Pons (tissue), 1 donor: Measurements from ENCODE around the gene CRY2.
A peak's percentile ranks its signal among the peaks of the same experiment; 100 is the strongest.
"Not testable (repeated sequence)": the region's sequence is repeated elsewhere in the genome, so short reads cannot be mapped to it uniquely, and the experiment has no call there.

Experiments
- DNase-seq: peaks from one replicate; pipeline ENCODE4 v3.0.0-alpha.2; 2016; ENCODE audit warnings: low spot score

The CRY2 gene

DNA sequence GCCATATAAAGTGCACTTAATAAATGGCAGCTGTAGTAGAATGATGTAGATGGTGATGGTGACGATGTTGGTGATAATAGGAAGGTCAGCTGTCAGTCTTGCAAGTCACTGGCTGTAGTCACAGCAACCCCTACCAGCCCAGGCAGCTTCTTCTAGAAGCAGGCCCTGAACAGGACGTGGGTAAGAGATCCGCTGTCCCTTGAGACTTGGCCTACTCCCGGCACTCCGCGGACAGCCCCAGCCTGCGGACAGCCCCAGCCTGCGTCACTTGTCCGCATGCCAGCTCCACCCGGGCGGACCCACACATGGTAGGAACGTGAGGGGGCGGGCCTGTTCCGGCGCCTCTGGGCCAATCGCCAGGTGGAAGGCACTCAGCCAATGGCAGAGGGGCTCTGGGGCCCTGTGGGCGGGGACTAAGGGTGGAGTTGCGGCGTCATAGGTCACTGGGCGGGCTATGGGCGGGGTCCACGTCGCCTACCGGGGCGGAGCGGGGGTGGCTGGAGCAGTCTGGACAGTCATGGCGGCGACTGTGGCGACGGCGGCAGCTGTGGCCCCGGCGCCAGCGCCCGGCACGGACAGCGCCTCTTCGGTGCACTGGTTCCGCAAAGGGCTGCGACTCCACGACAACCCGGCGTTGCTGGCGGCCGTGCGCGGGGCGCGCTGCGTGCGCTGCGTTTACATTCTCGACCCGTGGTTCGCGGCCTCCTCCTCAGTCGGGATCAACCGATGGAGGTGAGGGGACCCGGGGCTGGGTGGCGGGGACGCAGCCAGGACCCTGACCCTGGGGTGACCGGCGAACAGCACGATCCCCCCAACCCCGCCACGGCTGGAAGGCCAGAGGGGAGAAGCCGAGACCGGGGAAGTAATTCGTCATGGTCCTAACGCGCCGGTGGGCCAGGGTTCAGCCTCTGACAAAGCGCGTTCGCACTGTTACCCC is at the start of gene CRY2:
Gene CRY2 (plus strand): TSS at position 502 of the 937 bp plus-strand sequence. CDS start 16 bp downstream, at position 518.
- DNase-seq: peak; percentile 97

DNA sequence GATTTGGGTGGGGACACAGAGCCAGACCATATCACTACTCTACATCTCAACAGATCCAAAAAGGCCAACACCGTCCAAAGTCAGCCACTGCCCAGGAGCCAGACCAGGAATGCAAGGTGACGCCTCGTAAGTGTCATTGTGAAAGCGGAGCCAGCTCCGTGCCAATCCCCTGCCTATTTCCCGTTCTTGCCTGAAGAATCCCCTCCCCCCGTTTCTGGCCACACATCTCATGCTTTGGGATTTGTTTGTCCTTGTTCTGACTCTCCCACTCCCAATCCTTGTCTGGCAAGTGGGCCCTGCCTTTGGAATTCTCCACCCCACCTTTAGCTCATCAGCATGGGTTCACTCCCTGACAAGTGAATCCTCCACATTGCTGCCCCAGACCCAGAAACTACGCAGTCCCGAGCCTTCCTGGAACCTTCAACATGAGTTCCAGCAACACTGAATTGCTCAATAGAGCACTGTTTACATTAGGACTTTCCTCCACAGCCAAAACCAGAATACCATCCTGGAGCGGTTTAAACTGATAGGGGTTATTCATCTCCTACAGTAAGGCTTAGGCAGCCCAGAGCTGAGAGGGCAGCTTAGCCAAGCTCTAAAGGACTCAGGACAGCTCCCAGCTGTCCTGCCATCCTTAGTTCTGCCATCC is 48.4 kb upstream of the CRY2 start:
- DNase-seq: no peak

DNA sequence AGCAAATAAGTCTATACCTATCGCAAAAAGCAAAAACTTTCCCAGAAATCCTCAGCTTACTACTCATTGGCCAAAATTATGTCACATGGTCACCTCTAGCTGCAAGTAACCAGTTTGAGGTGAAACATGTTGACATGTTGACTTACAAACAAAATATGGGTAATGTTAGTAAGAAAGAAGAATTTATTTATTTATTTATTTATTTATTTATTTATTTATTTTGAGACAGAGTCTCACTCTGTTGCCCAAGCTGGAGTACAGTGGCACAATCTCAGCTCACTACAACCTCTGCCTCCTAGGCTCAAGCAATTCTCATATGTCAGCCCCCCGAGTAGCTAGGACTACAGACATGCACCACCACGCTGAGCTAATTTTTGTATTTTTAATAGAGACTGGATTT is 47.7 kb upstream of the CRY2 start:
- no peak for DNase-seq

DNA sequence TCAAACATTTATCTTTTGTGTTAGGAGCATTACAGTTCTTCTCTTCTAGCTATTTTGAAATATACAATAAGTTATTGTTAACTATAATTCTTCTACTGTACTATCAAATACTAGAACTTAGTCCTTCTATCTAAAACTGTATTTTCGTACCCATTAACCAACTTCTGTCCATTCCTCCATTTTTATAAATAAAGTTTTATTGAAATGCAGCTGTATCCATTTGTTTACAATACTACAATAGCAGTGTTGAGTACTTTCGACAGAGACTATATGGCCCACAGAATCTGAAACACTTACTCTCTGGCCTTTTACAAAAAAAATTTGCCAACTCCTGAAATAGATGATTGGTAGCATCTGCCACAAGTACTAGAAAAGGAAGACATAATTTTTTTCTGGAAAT is 47.0 kb upstream of the CRY2 start:
- DNase-seq: no peak

DNA sequence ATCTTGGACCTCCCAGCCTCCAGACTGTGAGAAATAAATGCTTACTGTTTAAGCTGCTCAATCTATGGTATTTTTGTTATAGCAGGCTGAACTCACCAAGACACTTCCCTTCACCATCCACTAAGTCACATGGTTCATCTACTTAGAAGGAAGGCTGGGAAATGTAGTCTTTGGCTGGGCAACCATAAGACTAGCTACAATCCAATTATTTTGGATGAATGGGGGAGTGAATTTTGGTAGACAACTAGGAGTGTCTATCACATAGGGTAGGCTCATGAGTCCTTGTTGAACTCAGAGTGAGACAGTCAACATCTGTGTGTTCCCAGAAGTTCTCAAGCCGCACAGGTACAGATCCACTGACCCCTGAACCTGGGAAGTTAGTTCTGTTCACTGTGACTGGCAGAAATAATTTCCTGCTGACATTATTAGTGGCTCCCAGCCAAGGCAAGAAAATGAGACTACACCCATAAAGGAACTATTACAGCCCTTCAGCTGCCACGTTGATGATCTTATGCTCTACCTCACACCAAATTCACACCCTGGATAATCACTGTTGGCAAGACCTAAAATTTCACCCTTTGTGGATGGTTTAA is 45.5 kb upstream of the CRY2 start:
- DNase-seq: no peak

DNA sequence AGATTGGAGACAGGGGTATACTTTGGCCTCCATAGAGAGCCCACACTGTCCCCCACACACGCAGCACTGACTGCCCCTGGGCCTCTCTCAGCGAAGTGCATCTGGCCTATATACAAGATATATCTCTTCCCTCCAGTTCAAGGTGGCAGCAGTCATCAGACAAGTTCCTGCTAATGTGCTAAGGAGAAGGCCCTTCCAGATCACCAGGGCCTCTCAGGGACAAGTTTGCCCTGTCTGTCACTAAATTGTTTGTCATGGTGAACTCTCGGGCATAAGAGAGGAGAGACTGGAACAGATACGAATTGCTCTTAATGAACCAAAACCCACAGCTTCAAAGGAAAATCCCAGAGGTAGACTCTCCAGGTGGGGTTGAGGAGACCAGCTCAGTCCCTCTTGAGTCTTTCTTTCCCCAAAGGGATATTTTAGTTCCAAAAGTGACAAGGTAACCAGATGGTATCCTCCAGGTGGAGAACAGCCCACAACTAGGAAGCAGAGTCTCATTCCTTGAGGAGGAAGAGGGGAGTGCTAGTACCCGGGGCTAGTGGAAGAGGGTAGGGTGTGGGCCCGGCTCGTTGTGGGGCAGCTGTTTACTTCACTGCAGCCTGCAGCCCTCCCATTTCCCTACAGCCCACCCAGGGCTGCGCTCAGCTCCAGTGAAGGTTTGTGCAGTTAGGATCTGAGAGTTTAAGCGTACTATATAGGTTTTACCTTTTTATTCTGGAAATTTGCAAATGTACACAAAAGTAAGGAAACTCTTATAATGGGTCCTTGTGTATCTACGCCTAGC is 44.6 kb upstream of the CRY2 start:
- no peak for DNase-seq

DNA sequence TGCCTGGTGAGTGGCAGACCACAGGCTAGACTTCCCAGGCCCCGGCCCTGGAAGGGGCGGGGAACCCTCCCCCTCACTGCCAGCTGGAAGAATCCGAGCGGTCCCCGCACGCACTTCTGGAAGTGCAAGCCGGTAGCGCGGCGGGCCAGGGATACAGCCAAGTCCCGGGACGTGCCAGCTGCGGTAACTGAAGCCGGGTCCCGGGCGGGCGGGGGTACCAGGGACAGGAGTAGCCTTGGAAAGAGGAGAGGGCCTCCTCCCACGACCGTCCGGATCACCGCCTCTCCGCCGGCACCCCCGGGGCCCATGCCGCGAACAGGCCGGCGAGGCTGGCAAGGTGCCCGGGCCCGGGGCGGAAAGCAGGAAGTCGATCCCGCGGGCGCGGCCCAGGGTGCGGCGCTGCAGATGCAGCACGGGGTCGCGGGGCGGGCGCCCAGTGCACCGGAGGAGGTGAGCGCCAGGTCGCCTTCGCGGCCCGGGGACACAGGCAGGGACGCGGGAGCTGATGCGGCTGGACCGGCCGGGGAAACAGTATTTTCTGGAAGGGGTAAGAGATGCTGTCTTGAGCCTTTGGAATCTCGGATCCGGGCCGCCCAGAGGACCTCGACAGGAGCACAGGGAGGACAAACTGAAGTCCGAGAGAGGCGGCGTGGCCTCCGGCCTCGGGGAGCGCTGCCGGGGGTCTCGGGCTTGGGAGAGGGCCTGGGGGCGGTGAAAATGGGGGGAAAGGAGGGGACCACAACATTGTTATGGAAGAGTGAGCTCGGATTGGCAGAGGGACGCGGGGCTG is 43.1 kb upstream of the CRY2 start:
- DNase-seq: peak; percentile 32

DNA sequence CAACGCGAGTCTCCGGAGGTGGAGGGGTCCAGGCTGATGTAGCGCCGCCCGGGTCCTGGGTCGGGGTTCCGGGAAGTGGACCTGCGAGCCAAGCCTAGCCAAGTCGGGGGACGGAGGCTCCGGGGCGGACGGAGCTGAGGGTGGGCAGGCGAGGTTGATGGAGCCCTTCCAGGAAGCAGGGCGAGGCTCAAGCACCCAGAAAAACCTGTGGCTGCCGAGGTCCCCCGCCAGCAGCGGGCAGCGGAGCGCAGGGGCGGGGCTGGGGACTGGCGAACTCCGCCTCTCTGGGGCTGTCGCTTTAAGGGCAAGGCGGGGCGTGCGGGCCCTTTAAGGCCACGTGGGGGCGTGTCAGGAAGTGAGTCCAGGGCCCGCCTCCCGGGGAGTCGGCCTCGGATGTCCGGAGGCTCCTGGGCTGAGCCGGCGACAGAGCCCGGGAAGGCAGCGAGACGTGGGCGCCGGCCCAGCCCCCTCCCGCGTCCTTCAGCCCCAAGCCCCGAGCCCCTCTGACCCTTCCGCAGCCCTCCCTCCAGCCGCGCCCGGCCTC is 42.4 kb upstream of the CRY2 start, which contains the start of gene SLC35C1:
Gene SLC35C1 (plus strand): TSS at position 389 of the 544 bp plus-strand sequence. CDS start 653 bp downstream, outside the sequence.
- peak; percentile 95 for DNase-seq

DNA sequence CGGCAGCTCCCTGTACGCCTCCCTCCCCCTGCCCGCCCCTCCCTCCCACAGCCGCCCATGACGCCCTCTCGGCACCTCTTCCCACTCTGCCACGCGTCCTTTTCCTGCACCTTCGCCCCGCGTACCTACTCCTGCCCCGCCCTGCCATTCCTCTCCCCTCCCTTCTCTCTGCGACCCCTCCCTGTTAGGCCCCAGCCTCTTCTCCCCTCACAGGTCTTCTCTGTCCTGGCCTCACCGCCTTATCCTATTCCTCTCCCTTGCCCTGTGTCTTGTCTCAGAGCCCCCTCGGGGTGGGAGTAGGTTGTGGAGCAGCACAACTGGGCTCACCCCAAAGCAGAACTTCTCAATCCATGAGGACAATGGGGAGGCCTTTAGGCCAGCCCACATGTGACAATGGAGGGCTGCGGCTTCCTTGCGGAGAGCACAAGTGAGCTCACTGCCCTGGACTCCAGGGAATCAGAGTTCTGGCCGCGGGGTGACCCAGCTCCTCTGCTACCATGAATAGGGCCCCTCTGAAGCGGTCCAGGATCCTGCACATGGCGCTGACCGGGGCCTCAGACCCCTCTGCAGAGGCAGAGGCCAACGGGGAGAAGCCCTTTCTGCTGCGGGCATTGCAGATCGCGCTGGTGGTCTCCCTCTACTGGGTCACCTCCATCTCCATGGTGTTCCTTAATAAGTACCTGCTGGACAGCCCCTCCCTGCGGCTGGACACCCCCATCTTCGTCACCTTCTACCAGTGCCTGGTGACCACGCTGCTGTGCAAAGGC is 41.8 kb upstream of the CRY2 start:
- DNase-seq: peak; percentile 30

DNA sequence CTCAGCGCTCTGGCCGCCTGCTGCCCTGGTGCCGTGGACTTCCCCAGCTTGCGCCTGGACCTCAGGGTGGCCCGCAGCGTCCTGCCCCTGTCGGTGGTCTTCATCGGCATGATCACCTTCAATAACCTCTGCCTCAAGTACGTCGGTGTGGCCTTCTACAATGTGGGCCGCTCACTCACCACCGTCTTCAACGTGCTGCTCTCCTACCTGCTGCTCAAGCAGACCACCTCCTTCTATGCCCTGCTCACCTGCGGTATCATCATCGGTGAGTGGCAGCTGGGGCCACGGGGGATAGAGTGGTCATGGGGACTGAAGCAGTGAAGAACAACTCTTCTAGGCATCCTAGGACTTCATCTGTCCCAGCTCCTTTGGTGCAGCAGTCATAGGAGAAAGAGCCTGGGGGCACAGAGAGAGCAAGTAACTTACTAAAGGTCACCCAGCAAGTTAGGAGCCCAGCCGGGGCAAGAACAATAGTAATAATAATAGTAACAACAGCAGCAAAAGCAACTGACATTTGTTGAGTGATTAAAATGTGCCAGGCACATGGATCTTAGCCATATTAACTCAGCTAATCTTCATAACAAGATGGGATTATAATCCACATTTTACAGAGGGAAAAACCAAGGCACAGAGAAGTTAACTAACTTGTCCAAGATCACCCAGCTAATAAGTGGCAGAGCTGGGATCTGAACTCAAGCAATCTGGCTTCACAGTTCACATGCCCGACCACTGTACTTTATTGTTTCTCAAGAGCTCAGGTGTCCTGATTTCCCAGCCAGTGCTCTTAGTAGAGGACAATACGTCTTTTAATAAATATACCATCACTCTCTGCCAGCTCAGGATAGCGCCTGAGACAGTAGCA is 41.0 kb upstream of the CRY2 start:
- no peak for DNase-seq

DNA sequence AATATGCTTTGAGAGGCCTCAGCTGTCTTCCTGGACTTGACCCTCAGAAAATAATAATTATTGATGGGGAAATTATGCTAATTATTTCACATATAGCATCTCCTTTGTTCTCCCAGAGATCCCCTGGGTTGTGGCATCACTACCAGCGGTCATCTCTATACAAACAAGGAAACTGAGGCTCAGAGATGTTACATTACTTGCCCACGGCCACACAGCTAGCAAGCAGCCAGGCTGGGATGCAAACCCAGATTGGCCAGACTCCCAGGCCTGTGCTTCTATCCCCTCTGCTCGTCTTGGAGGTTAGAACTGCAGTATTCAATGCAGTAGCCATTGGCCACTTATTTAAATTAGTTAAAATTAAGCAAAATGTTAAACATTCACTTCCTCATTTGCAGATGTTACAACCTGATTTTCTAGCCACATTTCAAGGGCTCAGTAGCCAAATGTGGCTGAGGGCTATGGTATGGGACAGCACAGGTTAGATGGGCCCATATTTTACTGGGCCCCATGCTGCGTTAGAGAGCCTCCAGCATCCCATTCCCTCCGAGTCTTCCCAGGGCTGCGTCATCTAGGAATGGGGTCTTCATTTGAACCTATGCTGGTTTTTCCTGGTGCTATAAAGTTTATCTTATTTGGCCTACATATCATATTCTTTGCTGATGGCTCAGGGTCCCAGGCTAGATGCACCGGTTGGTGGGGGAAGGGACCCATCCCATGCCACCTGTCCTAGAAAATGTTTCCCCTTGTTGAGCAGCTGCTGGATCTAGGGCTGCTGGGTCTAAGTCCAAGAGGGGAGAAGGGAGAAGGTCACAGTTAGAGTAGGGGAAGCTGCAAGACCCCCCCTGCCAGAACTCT is 40.1 kb upstream of the CRY2 start:
- DNase-seq: no peak

DNA sequence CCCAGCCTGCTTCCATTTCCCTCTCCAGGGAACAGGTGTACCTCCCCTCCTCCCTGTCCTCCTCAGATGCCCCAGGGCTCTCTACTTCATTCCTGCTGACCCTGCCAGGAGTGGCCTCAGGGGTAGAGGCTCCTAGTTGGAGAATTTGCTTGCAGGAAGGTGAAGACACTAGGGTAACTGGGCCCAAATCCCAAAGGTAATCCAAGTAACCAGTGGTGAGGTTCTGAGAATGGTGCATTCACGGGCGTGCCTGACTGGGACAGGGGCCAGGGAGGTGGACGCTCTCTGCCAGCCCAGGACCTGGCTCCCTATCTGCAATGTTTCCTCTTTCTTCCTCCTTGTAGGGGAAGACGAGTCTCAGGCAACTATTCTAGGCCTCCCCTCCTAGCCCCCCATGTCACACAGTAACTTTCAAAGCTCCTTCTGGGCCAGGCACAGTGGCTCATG is 39.5 kb upstream of the CRY2 start:
- DNase-seq: no peak

DNA sequence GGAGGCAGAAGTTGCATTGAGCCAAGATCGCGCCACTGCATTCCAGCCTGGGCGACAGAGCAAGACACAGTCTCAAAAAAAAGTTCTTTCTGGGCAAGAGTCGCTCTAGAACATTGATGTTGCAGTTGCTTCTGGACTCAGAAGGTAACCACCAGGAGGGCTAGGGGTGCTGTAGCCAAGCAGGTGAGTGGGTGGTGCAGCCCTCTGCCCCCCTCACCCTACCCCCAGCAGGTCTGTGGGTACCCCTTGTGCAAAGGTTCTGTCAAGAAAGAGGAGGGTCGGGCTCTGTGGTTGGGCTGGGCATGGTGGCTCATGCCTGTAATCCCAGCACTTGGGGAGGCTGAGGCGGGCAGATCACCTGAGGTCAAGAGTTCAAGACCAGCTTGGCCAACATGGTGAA is 38.8 kb upstream of the CRY2 start:
- DNase-seq: not testable (repeated sequence)

DNA sequence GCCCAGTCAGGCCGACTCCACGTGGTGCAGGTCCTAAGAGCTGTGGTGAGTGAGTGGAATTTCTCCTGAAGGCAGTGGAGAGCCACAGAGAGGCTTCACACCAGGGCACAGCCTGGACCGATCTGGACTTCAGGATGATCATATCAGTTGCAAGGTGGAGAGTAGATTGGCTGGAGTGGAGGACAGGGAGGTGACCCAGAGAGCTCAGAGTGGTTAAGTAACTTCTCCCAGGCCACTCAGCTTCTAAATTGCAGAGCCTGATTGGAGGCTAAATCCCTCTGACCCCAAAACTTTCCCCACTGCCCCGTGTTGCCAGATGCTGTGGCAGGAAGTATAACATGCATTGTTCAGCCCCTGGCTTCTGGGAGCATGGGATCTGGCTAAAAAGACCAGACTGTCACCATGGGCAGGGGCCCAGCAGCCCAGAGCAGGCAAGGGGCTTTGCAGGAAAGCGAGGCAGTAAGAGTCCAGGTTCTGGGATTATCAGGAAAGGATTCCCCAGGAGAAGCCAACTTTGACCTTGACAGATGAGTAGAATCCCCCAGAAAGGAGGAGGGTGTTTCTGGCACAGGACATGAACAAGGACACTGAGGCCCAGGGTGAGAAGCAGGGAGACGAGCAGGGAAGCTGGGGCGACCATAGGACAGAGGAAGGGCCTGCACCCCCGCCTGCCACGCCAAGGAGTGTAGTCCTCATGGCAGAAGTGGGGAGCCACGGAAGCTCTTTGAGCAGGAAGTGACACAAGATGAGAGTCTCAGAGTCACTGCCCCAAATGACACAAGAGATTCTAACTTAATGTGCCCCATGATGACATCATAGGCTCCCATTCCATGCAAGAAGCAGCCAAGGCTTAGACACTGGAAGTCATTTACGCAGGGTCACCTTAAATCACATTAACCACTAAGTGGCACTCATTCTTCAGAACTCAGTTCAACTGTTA is 37.5 kb upstream of the CRY2 start:
- no peak for DNase-seq

DNA sequence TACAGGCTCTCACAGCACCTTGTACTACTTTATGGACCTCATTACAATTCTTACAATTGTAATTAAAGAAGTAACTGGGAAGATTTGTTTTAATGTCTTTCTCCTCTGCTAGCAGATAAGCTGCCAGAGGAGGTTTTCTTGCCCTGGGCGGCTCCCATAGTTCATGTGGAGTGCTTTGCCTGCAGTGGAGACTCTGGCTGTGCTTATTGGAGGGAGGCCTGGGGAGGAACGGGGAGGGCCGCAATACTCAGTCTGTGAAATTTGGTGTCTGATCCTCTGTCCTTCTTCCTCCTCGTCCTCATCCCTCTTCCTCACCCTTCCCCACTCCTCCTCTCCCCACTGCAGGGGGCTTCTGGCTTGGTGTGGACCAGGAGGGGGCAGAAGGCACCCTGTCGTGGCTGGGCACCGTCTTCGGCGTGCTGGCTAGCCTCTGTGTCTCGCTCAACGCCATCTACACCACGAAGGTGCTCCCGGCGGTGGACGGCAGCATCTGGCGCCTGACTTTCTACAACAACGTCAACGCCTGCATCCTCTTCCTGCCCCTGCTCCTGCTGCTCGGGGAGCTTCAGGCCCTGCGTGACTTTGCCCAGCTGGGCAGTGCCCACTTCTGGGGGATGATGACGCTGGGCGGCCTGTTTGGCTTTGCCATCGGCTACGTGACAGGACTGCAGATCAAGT is 36.7 kb upstream of the CRY2 start:
- no peak for DNase-seq

DNA sequence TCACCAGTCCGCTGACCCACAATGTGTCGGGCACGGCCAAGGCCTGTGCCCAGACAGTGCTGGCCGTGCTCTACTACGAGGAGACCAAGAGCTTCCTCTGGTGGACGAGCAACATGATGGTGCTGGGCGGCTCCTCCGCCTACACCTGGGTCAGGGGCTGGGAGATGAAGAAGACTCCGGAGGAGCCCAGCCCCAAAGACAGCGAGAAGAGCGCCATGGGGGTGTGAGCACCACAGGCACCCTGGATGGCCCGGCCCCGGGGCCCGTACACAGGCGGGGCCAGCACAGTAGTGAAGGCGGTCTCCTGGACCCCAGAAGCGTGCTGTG is 36.2 kb upstream of the CRY2 start:
- DNase-seq: no peak
